Right forelimb (tissue), 1 donor: ENCODE results near the gene ATP12A.

Experiments used
- DNase-seq: peaks from one replicate; pipeline ENCODE4 v3.0.0-alpha.2; 2018

ATP12A gene

DNA sequence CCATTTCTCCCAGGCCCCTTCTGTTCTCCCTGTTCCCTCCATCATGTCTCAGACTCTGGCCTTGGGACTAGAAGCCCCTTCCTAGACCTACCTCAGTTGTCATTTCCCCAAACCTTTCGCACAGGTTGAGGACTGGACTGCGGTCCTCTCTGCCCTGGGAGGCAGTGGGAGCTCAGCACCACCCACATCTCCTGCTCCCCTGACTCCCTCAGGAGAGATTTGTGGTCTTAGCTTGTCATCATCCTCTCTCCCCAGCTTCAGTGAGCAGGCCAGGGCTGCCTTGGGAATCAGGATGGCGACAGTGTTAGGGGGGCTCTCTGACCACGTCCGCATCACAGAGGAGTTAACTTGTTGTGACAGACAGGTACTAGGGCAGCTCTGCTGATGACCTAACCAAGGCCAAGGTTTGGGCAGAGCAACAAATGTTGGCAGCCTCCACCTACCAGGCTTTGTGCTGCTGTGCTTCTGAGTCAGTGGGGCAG, 58.2 kb downstream of the ATP12A start:
- no peak for DNase-seq

DNA sequence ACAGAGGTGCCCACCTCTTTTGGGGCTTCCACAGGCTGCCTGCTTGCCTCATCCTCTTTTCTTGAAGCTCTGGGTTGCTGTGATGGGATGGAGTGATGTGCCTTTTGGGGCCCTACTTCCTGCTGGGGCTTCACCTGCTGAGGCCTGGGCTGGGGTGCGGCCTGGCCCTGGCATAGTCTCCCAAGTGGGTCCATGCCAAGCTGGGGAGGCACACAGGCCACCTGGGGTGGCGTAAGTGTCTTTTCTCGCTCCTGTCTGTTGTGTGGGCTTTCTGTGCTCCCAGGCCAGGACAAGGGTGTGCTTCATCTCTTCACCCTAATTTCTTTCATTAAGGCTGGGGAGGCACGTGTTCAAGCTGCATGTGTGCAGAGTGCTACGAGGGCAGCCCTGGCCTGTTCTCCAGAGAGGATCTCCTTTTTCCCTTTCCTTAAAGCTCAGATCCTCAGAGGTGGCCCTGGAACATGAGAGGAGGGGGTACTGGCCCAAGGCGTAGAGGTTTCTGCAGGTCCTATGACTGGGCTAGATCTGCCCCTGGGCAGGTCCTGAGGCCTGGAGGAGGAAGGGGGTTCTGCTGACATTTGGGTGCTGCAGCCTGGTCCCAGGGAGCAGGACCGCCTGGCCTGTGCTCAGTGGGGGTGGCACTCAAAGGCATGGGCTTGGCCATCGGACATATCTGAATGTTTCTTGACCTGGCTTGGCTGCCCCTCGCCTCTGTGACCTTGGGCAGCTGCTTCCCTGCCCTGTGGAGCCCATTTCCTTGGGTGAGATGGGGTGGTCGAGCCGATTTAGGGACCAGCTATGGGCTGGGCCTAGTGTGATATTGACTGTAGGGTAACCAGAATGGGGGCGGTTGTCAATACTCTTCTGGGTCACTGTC, 60.0 kb downstream of the ATP12A start:
- DNase-seq: no peak

DNA sequence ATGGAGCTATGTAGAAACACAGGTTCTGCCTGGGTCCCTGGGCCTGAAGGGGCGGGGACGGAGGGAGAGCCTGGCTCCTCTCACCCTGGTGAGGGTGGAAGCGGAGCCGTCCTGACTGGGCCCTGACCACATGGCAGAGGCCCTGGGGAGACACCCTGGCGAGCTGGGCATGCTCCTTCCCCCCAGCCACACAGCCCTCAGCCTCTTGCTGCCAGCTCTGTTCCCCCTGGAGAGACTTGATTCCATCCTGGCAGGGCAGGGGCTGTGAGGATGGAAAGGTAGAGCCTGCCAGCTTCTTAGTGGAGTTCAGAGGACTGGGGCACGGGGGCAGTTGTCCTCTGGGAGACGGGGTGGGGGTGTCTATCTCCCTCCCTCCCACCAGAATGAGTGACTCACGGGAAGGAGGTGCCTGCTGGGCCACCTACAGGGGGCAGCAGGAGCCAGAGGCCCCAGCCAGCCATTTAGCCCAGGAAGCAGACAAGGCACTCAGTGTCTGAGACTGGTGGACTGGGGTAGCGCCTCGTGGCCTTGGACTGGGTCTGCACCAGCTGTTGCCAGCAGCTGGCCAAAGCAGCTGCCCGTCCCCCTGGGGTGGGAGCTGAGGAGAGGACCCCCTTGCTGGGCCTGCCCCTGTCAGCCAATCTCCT, 60.9 kb downstream of the ATP12A start:
- DNase-seq: no peak

DNA sequence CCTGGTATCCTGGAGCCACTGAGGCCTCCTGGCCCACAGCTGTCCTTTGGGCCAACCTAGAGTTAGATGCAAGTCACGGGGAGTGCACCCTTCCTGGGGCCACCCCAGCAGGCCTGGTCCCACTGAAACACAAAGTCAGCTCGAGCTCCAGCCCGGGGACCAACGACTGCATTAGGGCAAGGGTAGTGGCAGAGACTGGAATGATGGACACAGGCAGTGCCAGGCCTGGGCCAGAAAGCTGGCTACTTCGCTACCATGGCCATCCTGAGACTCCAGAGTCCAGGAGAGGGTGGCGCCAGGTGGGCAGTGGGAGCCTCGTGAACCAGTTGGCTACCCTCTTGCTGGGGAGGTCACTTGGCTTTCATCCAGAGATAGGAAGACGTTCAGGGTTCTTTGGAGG, 61.6 kb downstream of the ATP12A start:
- no peak for DNase-seq

DNA sequence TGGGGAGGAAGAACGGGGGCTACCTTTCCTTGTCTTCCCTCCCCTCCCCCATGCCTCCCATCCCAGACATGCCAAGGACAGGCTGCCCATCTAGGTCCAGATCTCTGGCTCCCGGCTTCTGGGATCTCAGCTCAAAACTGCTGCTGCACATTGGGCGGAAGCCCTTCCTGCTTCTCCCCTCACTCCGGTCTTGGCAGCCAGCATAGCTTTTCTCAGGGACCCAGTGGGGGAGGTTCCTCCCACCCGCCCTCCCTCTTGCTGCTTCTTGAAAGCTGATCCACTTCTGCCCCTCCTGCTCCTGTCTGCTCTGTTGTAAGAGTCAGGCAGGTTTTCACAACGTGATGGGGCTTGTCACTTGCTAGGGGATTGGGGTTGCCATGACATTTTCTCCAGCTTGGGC, 62.1 kb downstream of the ATP12A start:
- no peak for DNase-seq

DNA sequence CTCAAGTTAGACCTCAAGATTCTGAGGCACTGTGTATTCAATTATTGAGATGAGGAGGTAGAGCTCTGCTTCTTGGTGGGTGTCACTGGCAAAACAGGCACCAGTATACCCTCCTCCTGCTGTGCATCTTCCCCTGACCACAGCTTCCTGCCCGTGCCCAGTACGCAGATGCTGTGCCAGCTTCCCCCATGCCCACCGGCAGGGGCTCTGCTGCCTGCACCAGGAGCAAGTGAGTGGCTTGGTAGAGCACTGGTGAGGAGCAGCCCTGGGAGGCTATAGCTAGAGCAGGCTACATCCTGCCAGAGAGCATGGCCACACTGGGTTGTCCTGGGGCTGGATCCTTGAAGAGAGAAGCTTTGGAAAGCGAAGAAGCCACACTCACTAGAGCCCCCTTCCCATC, 62.8 kb downstream of the ATP12A start:
- no peak for DNase-seq

DNA sequence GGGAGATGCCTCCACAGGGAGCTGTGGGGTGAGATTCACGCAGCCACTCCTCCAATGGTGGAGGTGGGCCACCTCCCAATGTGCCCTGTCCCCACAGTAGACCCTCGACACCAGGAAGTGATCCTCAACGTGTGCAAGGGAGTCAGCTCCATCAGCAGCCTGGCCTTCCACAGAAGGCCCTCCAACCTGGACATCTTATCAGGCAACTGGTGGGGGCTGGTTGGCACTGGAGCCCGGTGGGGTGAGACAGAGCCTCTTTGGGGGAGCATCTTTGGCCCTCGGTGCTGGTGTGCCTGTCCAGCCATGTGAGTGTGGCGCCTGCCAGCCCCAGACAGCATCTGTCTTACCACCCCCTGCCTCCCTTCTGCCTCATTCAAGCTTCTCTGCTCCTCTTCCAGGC, 64.0 kb downstream of the ATP12A start:
- no peak for DNase-seq

DNA sequence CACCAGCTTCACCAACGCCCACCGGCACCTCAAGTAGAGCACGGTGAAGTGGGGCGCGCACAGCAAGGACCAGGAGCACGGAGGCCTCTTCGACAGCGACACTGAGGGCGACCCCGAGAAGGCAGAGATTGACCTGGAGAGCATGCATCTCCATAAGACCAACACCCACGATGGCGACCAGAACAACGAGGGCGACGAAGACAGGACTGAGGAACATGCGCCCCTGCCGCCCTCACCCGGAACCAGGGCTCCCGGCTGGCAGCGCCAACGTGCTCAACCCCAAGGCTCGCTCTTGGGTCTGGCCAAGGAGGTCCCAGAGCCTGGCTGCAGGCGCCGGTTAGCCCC, 65.3 kb downstream of the ATP12A start:
- DNase-seq: no peak

DNA sequence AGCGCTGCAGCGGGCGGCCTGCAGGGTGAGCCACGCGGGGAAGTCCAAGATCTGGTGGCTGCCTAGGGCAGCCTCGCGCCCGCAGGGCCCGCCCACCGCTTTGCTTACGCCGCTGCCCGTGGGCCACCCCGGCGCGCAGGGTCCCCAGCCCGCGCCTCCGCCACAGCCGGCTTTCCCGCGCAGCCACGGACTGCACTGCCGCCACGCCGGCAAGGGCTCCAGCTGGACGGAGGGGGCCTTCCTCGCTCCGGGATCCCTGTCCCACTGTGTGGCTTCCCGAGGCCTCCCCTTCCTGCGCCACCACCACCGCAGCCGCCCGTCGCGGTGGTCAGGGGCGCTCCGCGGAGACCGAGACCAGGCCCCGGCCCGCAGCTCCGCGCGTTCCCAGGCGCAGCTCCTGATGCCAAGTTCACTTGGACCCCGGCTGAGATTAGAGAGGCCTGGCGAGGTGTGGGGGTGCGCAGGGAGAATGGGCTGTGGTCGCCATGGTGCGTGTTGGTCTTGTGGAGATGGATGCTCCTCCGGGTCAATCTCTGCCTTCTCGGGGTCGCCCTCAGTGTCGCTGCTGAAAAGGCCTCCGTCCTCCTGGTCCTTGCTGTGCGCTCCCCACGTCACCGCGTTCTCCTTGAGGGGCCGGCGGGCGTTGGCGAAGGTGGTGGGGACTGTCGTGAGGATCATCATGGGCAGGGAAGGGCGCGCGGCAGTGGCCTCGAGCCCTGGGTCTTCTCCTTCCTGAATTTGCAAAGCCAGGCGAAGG, 65.8 kb downstream of the ATP12A start:
- no peak for DNase-seq

DNA sequence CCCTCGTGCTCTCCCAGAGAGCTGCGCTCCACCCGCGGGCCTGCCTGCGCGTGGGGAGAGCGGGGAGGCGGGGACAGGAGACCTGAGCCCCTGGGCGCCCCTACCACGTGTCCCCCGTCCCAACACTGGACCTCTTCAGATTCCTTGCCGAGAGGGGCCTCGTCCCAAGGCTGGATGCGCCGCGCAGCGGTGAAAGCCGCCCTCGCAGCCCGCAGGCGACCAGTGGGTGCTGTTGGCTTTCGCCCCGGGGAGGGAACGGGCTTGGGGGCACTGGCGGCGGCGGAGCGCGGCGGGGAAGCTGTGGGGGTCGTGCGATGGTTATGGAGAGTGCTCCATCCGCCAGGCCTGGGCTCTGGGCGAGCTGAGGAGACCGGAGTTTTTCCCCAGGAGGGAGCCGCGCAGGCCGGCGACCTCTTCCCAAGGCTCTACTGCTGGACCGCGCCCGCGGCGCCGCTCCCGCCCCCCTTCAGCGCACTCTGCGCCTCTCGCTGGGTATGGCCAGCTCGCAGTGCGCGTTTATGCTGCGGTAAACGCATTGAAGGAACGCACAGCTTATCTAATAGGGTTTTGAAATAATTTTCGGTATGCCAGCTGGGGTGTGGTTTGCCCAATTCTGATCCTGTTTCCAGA, 66.5 kb downstream of the ATP12A start:
- no peak for DNase-seq

DNA sequence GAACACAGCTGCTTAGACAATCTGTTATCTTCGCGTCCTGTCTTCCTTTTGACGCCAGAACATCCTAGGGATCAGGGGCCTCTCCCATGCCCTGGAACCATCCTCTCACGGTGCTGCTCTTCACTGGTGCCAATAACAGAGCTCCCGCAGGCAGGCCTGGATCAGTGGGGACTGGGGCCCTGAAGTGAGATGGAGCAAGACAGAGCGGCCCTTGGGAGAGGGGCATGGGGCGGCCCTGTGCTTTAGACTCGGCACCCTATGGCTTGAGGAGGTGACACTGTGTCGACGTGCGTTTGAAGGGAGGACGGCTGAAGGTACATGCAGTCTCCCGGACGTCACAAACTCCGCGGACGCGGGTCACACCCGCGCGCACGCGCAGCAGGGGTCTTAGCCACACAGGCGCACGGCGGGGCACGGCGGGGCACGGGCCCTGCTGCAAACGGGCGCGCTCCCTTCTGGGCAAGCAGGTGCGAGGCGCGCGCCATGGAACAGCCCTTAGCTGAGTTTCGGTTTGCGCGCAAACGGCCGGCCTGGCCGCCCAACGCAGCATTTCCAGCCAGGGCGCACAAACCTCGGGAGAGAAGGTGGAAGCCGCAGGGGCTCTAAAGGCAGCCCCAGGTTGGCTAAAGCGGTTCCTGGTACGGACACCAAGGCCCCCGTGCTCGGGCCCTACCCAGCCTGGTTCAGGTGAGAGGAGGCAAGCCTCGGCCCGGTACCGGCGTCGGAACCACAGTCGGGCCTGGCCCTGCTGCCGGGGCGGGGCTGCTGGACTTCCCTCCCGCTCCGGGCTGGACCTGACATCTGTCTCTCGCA, 67.2 kb downstream of the ATP12A start:
- DNase-seq: no peak

DNA sequence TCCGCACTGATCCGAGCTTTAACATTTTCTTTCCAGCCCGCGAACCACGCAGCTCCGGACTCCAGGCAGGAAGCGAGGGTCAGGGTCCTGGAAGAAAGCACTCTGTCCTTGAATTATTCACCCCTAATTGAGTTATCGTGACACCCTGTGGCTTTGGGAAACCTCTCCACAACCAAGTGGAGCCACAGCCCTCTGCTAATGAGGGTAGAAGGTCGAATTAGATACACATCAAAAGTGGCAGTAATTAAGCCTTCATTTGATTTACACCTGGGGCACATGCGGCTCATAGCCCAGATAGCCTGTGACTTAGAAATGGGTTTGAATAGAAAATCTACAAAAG, 67.8 kb downstream of the ATP12A start:
- no peak for DNase-seq

DNA sequence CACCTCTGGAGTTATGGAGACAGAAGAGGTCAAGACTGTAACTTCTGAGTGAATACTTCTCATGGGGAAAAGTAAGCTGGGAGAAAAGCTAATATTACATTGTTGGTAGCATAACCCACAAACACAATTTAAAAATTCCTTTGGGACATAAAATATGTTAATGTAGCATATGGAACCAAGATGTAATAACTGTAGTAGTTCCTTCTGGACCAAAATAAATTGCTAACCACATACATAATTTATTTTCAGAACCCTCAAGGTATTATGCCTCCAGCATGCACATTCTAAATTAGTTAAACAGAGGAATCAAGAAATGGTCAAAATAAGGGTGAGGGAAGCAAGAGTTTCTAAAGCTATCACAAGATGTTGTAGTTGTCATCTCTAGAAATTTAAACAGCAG, 79.0 kb downstream of the ATP12A start:
- DNase-seq: no peak
